Inflammatory macrophage treated with lipopolysaccharide for 4 hours (primary cell): ENCODE measurements around the gene MVB12B.
A peak's percentile ranks its signal among the peaks of the same experiment; 100 is the strongest.

ENCODE experiments used
- DNase-seq: peaks from one replicate; pipeline ENCODE4 v3.0.0-alpha.2; 2020

The MVB12B gene

DNA sequence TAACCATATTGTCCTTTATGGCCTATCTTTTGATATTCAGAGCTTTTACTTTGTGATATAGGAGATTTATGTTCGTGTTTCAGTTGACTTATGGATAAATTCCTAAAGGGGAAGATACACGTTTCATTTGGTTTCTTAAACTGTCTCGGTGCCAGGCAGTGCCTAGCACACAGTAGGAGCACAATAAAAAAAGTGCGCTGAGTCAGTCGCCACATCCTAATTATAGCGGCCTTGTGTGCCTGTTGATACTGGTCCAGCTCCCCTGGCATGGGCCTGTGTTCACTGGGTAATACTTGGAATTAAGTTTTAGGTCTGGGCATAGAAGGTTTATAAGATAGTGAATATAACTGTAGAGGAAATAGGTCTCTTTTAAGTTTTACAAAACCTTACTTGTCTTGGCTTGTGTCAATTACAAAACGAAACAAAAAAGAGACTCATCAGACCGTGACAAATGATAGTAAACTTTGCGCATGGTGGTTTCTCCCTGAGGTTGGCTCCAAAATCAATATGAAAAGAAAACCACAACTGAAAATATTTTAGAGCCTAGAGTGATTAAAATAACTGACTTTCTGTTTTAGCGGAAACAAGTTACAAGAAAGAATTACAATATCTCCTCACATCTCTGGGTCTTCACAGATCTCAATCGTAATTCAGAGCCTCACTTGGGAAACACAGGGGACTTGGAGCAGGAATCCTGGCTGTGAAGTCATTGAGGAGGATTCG is 84.8 kb downstream of the MVB12B start:
- no peak for DNase-seq

DNA sequence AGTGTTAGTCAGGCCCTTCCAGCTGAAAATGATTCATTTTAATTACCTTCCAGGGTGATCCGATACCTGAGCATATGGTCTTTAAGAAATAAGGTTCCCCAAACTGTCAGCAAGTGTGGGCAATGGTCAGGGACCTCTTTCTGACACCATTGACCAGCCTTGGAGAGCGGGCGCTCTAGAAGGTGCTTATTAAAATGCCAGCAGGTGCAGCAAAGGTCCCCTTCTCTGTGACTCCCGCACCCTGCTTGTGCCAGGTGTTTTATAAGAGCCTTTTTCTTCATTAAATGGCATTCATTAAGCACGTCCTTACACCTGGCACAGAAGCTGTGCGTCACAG is 85.3 kb downstream of the MVB12B start:
- no peak for DNase-seq

- DNase-seq: no peak
Measured at GRCh38 chr9:126412905-126413304, 86.3 kb downstream of the MVB12B start.

- peak; percentile 61 for DNase-seq
Measured at GRCh38 chr9:126413391-126414068, 86.9 kb downstream of the MVB12B start.

- no peak for DNase-seq
Measured at GRCh38 chr9:126415741-126416370, 89.2 kb downstream of the MVB12B start.

GRCh38 chr9:126417043-126417442 is 90.4 kb downstream of the MVB12B start:
- no peak for DNase-seq

- no peak for DNase-seq
Measured at GRCh38 chr9:126417684-126418083, 91.1 kb downstream of the MVB12B start.

DNA sequence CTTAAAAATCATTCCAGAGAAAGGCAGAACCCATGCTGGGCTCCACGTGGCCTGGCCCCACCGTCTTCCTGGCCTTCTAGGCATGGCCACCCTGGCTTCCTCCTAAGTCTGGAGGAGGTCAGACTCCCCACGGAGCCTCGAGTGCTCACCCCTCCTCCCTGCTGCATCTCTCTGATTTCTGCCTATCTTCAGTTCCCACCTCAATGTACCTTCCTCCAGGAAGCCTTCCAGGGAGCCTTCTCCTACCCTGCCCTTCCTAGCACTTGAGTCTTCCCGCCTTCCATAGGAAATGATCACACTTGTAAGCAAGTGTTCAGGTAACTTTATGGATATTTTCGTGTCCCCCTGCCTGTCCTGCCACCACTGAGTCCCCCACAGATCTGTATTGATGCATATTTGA is 92.0 kb downstream of the MVB12B start:
- DNase-seq: no peak

DNA sequence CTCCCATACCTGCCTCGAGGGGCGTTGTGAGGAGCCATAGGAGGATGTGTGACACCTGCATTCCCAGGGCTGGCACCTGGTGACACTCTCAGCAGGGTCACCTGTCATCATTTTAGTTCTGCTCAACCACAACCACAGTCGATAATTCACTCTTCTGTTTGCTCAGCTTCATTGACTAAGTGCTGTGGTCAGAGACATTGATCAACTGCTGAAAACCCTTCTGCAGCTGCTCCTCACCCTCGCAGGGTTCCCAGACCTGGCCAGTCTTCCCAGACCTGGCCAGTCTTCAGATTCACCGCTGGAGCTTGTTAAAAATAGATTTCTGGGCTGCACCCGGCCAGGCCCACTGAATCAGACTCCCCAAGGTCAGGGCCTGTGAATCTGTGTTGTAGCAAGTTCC is 92.8 kb downstream of the MVB12B start:
- no peak for DNase-seq

- no peak for DNase-seq
Measured at GRCh38 chr9:126420135-126420534, 93.5 kb downstream of the MVB12B start.

DNA sequence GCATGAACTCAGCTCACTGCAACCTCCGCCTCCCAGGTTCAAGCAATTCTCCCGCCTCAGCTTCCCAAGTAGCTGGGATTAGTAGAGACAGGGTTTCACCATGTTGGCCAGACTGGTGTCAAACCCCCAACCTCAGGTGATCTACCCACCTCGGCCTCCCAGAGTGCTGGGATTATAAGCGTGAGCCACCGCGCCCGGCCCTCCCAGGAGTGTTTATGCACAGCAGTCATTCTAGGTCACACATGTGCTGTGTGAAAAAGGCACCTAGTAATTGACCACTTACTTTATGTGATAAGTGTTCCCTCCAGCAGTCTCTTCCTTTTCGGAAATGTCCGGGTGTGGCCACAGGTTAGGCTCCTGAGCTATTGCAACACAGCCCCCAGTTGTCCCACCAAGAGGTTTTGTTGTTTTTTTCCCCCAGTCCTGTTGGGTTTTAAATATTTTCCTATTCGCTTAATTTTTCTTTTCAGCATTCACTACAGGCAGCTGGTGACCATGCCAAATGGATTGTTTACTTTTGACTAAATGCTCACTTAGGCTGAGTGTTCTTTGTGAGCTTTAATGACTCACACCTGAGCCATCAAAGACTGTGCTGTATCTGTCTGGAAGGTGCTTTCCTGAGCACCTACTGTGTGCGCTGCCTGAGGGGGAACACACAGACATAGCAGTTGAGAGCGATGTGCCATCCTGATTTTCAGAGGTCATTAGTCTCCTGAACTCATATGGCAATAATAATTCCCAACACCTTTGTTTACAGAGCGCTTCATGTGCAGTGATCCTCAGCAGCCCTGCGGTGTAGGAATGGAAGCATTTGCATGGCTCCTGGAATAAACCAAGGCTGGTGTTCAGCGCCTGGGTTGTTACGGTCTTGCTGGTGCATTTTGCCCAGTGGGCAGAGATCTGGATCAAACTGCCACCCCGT is 94.3 kb downstream of the MVB12B start:
- DNase-seq: no peak

DNA sequence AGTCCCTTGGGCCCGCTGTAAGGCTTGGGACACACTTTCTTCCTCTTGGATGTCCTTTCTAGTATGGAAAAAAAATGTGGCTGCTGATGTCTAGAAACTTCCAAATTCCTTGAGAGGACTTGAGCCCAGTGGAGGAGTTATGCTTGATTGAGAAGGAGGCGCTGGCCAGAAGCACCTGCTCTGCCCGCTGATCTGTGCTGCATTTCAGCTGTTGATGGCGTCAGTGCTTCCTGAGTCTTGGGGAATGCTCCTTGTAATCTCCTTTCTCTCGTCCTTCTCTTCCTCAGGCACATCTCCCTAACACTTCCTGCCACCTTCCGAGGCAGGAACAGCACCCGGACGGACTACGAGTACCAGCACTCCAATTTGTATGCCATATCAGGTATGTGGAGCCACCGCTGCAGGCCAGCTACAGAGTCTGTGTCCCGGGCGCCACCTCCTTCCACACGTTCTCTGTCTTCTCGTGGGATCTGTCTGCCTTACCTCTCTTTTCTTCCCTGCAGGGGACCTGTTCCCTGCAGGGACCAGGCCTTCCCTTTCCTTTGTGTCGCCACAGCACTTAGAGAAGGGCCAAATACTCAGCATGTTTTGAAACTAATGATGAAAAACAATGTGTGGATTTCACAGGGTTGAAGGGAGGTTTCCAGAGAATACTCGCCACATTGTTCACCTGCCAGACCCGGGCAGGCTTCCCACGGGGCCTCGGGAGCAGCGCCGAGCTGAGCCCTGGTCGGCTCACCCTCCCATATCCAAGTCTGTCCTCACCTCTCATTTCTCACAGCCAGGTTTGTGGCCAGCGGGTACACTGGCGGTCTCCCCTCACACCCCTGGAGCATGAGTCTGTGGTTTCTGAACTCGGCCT is 95.2 kb downstream of the MVB12B start:
- no peak for DNase-seq

- no peak for DNase-seq
Measured at GRCh38 chr9:126423142-126423915, 96.7 kb downstream of the MVB12B start.

DNA sequence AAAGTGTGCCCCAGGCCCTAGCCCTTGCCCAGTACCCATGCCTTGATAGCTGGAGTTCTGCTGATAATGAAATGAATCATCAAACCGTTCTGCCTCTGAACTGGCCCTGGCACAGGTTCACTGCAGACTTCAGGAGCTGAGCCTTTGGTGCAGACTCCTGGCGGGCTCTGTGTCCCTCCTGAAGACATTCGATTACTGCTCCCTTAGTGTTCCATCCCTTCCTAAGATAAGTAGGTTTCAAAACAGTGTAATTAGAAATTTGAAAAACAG is 97.2 kb downstream of the MVB12B start:
- no peak for DNase-seq

- no peak for DNase-seq
Measured at GRCh38 chr9:126424511-126424910, 97.9 kb downstream of the MVB12B start.

DNA sequence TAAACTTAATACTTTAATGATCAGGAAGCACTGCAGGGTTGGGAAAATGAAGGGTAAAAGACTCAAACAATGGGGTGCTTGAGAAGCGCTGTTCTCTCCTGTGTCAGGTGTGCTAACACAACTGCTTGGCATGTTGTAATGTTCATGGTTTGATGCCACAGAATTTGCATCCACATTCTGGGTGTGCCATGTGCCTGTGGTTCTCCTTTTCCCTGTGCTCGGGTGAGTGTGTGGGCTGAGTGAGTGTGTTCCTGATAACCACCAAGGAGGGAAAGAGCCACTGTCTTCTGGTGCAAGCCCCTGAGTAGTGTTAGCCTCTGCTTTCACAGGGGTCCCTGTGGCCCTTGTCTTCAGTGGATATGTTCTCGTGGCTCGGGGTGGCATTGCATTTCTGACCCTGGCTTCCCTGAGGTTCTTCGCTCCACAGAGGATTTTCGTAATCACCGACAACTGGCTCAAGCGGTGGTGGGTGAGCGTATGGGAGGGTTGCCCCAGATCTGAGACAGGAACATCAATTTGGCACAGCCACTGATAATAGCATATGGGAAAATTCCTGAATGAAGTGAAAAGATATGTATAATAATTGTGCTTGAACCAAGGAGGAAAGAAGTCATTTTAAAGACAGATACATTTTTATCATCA is 102.0 kb downstream of the MVB12B start:
- peak; percentile 59 for DNase-seq

DNA sequence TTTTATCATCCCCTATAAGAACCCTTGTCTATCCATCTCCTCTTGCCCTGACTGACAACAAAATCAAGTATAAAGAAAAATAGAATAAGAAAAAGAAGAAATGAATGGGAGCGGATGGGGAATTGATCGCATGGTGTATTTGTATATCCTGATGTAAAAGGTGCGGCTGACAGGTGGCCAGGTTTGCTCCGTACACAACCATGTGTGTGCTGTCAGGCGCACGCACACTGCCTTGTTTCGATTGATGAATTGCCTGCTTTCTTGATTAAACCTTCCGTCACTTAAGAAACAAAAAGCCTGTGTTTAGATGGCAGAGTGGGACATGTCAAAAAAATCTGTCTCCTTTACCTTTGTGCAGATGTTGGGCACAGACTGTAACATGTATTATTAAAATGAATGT is 102.6 kb downstream of the MVB12B start:
- no peak for DNase-seq

DNA sequence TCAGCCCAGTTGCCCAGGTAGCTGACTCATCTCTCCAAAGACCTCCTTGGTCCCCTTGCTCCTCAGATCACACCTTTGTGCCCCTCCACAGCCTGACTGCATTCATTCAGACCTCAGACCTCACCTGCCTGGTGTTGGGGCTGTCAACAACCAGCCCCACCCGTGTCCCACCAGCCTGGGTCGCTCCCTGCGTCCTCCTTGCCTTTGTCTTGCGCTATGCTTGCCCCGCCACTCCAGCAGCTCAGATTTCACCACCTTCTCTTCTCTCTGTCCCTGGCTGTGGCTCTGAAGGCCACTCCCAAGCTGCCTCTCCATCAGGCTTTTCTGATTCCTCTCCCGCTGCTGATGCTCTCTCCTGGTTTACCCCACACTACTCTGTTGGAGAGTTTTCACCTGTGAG is 103.5 kb downstream of the MVB12B start:
- no peak for DNase-seq

DNA sequence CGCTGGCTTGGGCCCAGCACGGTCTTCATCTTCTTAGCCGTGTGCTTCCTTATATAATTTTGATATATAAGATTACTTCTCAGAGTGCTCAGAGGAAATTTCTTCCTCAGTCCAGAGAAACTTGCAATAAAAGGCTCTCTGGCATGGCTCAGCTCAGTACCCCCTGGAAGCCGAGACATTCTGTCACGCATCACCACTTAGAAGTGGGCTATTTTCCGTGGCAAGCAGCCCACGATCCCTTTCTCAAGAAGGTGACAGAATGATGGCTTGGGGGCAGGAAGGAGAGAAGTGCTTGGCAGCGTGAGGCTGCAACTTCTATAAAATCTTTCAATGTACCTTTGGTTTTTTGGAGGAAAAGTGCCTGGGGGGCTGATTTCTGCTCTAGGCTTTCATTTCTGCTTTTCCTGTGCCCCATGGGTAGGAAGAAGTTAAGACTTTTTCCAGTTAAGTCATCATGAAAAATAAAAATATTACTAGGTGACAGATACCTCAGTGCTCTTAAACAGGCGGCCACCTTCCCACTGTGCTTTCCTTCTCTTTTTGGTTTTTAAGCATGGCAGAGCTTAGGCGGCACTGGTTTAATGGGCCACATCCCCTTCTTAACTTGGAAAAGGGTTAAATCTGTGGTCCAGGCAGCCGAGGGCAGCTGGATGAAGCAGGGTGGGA is 104.6 kb downstream of the MVB12B start:
- DNase-seq: no peak

DNA sequence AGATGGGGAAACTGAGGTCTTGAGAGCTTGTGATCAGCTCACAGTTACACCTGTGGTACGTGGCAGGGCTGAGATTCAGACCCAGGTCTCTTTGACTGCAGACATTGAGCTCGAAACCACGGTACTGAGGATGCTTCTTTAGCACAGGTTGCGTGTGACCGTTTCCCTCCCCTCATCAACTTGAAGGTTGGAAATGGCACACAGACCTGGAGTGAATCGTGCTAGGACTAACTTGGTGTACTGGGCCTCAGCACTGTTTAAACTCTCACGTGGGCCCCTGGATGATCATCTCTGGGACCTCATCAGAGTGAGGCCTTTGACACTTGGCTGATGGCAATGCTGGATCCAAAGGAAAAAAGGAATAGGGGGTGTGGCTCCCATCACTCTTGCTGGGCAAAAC is 106.0 kb downstream of the MVB12B start:
- no peak for DNase-seq

DNA sequence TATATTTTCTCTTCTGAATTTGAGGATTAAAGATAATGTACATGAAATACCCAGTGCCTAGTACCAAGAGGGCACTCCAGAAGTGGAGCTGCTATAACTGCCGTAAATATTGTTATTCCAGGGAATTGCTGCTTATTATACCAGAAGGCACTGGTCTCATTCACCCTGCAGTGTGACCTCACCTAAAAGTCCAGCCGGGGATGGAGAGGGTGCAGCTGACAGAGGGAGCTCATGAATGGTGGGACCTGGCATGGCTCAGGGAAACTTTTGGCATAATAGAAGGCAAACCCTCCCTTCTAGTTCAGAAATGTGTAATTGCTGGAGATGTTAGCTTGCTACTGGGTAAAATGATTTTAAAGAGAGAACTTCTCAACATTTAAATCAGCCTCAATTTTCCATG is 108.5 kb downstream of the MVB12B start:
- no peak for DNase-seq
